Inferior parietal cortex (tissue), 1 donor: Measurements from ENCODE around the gene CKAP5.

Source experiments
- DNase-seq: peaks from one replicate; pipeline ENCODE4 v3.0.0-alpha.2; 2016; ENCODE audit errors: extremely low spot score

Gene CKAP5

GRCh38 chr11:46766656-46767055, 79.4 kb downstream of the CKAP5 start:
- DNase-seq = no peak

- no peak for DNase-seq
These were observed 83.8 kb downstream of the CKAP5 start for GRCh38 chr11:46762248-46762647.

GRCh38 chr11:46761807-46762206, 84.3 kb downstream of the CKAP5 start:
- no peak for DNase-seq

DNA sequence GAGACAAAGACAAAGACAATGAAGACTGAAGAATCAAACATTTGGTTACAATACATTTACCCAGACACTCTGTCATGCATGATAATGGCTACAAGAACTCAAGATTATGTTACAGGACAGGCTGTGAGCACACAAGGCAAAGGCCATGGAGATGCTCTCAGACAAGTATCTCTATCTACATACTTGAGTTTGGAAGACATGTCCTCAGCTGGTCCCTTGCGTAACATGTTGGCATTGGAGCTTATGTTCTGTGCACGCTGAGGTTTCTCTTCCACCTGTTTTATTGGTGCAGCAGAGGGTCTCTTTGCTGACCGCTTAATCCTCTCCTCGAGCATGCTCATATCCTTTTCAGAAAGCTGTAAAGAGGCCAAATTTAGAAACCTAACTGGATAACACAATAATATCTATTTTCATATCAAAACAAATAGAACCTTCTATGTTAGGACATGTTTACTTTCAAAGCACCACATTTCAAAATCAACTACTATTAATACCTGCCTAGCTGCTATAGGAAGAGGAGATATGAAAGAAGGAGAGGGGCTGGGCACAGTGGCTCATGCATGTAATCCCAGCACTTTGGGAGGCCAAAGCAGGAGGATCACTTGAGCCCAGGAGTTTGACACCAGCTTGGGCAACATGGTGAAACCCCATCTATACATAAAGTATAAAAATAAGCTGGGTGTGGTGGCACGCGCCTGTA, 85.5 kb downstream of the CKAP5 start:
- no peak for DNase-seq

GRCh38 chr11:46759196-46759595, 86.9 kb downstream of the CKAP5 start:
- DNase-seq = no peak

DNA sequence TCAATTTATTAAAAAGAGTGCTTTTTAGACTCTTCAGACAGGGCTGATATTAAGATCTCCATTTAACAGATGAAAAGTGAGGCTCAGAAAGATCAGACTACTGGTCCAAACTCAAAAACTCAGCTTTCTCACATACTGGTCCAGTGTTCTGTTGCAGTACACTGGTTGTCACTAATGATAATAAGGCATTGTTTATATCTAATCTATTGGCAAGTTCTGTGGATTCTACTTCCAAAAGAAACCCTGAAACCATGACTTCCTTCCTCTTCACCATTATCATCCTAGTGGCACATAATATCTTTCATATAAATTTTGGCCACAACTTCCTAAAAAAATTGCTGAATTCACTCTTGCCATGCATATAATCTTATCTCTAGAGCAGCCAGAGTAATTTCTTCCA, 90.1 kb downstream of the CKAP5 start:
- no peak for DNase-seq

DNA sequence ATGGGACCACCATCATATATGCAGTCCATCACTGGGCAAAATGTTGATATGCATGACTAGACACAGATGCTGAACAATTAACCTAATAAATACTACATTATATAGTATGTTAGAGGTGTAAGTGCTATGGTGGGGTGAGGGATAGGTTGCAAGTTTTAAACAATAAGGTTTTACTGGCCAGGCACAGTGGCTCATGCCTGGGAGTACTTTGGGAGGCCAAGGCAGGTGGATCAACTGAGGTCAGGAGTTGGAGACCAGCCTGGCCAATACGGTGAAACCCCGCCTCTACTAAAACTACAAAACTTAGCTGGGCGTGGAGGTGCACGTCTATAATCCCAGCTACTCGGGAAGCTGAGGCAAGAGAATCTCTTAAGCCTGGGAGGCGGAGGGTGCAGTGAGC, 98.9 kb downstream of the CKAP5 start:
- DNase-seq = no peak

- no peak for DNase-seq
These were observed 100.1 kb downstream of the CKAP5 start for GRCh38 chr11:46745995-46746394.

GRCh38 chr11:46745328-46745727, 100.8 kb downstream of the CKAP5 start:
- DNase-seq = no peak

DNA sequence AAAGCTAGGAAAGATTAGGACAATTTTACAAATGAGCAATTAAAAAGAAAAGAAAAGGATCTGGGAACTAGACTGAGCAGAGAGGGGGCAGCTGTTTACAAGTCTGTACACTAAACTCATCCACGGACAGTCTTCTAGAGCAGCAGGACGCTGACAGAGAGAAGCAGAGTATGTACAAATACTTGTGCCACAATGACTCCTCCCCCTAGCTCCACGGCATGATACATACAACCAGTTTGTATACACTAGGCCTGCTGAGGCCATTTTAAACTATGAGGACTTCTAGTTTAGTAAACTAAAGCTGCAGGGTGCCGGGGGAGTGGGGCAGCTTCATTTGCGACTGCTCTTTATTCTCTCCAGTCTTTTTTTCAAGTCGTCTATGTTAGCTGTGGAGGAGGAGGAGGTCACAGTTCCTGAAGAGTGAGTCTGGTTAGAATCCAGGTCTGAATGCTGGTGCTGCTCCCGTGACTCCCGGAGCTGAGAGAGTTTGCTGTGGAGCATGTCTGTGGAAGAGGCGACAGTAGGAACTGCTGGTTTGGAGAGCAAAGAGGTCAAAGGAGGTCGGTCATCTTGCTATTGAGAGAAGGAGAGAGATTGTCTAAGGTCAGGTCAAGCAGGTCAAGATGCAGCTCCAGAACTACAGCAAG, 102.3 kb downstream of the CKAP5 start:
- no peak for DNase-seq

- DNase-seq = no peak
These were observed 103.0 kb downstream of the CKAP5 start for GRCh38 chr11:46743043-46743442.

- no peak for DNase-seq
These were observed 104.2 kb downstream of the CKAP5 start for GRCh38 chr11:46741600-46742484.

GRCh38 chr11:46738887-46739286, 107.2 kb downstream of the CKAP5 start:
- no peak for DNase-seq

- DNase-seq = no peak
These were observed 108.4 kb downstream of the CKAP5 start for GRCh38 chr11:46737699-46738098.

- no peak for DNase-seq
These were observed 109.5 kb downstream of the CKAP5 start for GRCh38 chr11:46736615-46737014.

DNA sequence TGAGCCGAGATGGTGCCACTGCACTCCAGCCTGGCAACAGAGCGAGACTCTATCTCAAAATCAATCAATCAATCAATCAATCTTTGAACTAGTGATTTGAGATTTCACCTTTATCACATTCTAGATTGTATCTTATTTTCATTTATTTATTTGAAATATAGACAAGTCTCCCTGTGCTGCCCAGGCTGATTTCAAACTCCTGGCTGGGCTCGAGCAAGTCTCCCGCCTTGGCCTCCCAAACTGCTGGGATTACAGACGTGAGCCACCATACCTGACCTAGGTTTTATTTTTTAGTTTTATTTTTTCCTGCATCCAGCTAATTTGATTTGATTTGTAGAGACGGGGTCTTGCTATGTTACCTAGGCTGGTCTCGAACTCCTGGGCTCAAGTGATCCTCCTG, 109.9 kb downstream of the CKAP5 start:
- no peak for DNase-seq

DNA sequence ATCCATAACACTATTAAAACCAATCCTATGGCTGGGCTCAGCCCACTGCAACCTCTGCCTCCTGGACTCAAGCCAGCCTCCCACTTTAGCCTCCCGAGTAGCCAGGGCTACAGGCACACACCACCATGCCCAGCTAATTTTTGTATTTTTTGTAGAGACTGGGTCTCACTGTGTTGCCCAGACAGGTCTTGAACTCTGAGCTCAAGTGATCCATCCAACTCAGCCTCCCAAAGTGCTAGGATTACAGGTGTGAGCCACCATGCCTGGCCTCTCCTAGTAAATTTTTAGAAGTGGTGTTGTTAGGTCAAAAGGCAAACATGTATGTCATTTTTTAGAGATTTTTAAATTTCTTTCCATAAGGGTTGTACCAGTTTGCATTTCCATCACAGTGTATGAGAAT, 112.8 kb downstream of the CKAP5 start:
- DNase-seq = no peak

GRCh38 chr11:46731545-46731944, 114.5 kb downstream of the CKAP5 start:
- no peak for DNase-seq

- no peak for DNase-seq
These were observed 116.7 kb downstream of the CKAP5 start for GRCh38 chr11:46729110-46730027.

- no peak for DNase-seq
These were observed 117.4 kb downstream of the CKAP5 start for GRCh38 chr11:46728659-46729040.

DNA sequence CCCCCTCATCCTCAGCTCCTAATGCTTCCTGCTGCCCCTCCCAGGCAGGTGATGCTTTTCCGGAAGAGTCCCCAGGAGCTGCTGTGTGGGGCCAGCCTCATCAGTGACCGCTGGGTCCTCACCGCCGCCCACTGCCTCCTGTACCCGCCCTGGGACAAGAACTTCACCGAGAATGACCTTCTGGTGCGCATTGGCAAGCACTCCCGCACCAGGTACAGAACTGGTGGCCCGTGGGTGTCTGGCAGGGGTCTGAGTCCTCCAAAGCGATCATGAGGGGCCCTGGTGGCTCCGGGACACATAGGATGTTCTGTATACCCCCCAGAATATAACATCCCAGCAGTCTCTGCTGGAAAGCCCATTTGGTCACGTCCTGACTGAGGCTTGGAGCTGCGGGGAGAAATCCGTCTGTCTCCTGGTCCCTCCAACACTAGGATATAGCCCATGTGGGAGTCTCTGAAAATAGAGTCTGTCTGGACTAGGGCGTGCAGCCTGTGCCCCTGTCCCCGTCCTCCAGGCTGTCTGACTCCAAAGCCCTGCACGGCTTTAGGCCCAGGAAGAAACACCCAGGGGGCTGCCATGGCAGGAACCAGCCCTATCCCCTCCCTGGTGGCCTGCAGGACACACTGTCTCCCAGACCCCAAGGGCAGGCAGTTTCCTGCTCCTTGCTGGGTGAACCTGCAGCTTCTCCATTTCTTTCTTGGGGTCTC, 118.0 kb downstream of the CKAP5 start:
- DNase-seq = no peak
